GM18505 (cell line): Measurements from ENCODE around the gene PLEK.
"Not testable (repeated sequence)": the region's sequence is repeated elsewhere in the genome, so short reads cannot be mapped to it uniquely, and the experiment has no call there.

Experiments used
- ATAC-seq: cut with Tn5 transposase; IDR thresholded peaks from one replicate; pipeline ENCODE4 v1.9.1; 2021; ENCODE audit not compliant: unreplicated experiment
- POLR2A ChIP-seq: IDR thresholded peaks from 4 replicates; pipeline ENCODE4 v1.6.1; 2011; ENCODE audit warnings: borderline replicate concordance; ENCODE audit not compliant: insufficient read depth, insufficient read length; ENCODE audit errors: extremely low read depth

PLEK gene

DNA sequence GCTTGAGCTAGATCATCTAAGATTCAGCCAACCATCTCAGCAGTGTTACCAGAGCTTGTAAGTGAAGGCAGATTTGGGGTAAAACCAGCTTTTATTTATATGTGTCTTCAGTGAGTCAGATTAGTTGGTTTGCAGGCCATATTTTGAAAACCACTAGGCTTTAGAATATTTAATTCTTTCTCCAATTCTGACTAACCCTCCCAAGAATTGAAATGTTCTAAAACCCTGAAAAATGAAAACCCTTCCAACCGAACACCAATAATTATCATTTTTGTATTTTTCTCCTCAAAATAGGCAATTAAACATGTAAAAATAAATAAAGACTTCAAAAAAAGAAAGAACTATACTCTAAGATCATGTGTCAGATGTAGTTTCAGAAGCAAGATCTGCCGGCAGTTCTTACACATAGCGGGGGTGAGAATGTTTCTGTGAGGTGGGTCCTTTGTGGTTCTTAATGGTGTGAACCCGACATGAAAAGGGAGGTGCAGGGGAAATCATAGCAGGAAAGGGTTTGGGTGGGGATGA, 14.2 kb downstream of the PLEK start:
- TF ChIP-seq POLR2A, result no peak
- no peak for ATAC-seq

DNA sequence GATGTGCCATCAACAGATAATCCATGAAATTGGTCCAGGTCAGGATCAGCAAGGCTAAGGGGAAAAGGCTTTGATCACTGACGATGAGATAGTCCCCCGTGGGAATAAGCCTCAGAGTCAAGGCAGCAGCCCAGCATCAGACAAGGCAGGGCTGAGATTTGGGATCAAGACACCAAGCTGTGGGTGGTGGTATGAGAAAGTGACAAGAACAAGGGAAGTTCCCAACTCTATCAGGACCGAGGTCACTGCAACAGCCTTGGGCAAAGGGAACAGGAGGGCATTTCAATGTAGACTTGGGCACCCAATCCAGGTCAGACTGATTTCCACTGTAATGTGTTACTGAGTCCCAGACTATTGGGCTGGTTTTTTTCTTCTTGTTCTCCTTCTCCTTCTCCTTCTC, 18.7 kb downstream of the PLEK start:
- TF ChIP-seq POLR2A, result peak; percentile 55
- no peak for ATAC-seq

DNA sequence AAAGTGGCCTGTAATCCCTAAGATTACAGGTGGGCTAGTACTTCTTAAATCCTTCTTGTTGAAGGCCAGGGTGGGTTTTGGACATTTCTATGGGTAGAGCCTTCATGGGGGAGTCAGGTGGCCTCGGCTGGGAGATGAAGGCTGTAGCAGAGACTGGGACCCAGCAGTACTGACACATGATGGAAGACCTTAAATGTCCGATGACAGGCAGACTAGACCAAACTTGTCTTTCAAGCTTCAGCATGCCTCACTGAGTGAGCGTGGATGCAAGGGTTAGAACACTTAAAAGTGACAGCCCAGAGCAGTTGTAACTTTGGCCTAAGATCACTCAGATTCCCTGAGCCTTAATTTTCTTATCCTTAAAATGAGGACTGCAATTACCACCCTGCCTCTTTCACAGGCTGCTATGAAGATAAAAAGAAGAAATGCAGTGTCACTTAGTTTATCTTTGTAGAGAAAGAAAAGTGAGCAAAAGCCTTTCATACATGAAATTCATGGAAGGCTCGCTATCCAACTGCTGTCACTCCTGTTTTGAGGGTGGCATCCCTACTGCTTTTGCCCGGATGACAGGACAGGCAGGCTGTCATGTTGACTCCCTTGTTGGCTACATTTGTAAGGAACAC, 19.5 kb downstream of the PLEK start:
- TF ChIP-seq POLR2A, result no peak

DNA sequence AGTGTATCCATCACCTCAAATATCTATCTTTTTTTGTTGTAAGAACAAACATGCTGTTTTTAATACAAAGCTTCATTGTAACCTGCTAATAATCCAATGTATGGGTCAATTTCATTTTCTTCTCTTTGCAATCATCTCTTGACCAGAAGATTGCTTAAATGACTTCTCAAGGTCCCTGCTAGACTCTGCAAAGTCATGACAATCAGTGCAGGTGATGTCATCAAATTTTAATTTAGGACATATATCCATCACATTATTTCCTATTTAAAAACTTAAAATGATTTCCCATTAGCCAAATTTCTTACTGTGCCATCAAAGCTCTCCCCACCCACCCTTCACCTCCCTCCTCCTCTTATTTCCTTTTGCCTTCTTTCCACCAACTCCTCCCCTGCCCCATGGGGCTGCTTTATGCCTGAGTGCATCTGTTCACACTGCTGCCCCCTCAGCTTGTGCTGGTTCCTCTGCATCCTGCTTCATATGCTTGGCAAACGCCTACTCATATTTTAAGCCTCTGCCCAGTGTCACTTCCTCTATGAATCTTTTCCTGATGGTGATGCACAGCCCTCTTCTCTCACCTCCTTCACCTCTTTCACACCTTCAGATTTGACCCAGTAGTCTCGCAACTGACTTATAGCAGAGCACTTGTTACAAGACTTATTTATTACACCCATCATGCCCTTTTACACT, 20.3 kb downstream of the PLEK start:
- ATAC-seq, result peak; percentile 55

More for the DNA sequence above, 19.5 kb downstream of the PLEK start:
- ATAC-seq, result no peak

DNA sequence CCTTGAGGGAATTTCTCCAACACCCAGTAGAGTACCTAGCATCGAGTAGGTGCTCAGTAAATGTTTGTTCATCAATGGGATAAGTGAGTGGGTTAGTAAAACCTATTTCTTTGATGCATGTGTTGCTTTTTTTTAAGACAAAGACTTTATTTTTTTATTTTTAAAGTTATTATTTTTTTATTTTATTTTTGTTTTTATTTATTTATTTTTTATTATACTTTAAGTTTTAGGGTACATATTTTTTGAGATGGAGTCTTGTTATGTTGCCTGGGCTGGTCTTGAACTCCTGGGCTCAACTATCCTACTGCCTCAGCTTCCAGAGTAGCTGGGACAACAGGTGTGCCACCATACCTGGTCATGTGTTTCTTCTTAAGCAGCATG, 20.8 kb downstream of the PLEK start:
- ATAC-seq, result no peak
- no peak for TF ChIP-seq POLR2A

More for the DNA sequence above, 20.3 kb downstream of the PLEK start:
- peak; percentile 44 for TF ChIP-seq POLR2A

DNA sequence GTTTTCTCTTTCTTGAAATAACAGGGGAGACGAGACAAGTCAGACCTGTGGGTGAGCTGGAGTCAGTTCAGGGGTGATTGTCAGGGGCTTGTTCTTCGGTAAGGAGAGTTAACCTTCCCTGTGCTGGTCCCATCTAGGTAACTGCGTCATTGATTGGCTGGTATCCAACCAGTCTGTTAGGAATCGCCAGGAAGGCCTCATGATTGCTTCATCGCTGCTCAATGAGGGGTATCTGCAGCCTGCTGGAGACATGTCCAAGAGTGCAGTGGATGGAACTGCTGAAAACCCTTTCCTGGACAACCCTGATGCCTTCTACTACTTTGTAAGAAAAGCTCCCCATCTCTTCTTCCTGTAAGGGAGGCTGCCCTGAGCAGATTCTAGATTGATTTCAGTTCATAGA, 21.3 kb downstream of the PLEK start:
- peak; percentile 14 for TF ChIP-seq POLR2A
- no peak for ATAC-seq

DNA sequence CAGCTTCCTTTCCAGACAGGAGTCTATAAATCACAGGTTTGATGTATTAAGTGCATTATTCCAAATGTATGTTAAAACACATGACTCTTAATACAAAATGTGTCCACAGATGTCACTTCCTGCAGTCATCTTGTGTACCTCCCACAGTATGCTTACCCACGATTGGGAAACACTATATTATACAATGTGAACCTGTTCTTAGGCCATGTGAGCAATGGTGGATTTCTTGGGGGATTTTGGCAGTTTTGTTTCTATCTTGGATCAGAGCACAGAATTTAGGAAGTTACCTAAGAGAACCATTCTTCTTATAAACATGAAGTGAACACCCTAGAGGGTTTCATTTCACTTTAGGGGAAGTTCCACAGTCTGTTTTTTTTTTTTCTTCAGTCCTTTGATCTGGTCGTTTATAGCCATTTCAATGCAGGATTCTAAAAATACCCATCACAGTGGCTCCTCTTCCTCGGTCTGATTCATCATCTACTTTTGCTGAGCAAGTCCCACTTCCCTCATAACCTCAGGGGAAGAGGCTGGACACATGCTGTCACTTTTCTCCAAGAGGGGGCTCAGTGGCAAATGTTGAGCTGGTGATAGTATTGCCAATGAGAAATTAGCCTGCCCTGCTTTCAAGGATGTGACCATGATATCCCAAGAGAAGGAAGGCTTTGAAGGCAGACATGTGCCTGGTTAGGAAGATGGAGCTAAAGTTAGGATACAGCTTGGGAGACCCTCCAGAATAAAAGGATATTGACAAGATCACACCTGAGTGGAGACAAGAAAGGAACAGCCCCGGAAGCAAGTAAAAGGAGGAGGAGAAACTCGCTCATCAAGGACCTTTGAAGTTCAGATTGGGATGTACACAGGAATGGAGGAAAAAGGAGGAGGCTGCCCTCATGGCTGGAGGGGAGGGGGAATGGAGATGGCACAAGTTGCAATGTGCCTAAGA, 22.6 kb downstream of the PLEK start:
- peak; percentile 40 for ATAC-seq
- TF ChIP-seq POLR2A, result no peak

DNA sequence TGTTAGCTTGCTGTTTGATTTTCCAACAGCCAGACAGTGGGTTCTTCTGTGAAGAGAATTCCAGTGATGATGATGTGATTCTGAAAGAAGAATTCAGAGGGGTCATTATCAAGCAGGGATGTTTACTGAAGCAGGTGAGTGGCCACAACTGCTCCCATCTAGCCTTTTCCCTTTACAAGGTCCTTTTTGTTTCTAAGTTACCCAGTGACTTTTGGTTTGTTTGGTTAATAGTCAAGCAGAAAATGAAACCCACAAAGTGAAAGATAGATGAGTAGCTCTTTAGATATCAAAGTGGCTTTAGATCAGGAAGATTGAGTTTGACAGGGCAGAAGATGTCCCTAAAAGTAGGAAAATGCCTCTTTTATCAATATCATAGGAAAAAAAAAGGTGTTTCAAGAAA, 23.3 kb downstream of the PLEK start:
- ATAC-seq, result no peak
- TF ChIP-seq POLR2A, result no peak

DNA sequence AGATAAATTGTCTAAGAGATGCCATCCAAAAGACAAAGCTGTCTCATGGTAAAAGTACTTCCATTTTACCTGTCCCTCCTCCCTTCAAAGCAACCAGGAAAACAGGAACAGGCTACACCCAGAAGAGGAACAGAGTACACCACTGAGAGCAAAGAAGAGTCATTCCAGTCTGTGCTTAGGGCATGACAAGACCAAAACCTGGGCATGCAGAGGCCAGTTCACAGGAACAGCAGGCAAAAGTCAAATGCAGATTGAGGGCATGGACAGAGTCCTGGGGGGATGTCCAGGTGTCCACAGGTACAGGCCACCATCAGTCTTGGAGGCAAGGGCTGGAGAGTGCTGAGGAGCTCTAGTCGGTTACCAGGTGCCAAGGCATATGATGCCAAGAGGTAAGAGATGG, 23.7 kb downstream of the PLEK start:
- ATAC-seq, result no peak
- peak; percentile 41 for TF ChIP-seq POLR2A

DNA sequence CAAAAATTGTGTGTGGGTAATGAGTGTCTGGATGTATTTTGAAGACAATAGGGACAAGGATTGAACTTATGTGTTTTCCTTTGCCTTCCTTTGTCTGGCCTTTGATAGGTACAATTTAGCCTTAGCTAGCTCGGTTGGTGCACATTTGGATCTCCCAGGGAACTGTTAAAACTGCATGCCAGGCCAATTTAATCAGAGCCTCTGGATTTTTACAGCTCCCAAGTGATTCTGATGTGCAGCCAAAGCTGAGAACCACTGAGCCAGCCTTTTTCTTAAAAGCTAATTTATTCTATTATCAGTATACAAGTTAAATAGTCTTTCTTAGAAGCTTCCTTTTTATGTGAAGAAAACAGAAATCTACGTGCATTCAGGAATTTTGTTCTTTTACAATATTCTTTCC, 25.0 kb downstream of the PLEK start:
- ATAC-seq, result no peak
- TF ChIP-seq POLR2A, result no peak

DNA sequence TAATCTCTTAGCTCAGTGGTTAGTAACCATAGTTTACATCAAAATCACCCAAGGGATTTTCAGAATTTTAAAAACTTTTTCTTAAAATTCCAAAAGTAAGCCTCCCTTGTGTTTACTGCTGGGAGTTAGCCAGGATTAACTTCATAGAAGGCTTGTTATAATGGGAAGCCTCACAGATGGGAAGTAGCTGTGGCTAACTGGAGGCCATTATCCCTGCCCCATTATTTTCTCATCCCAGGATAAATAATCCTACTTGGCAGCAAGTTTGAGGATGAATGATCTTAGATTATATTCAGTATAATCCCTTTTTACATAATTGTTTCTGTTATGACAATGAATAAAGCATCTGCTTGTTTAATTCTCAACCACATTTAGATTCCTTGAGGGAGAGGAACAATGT, 25.5 kb downstream of the PLEK start:
- TF ChIP-seq POLR2A, result no peak
- ATAC-seq, result no peak

DNA sequence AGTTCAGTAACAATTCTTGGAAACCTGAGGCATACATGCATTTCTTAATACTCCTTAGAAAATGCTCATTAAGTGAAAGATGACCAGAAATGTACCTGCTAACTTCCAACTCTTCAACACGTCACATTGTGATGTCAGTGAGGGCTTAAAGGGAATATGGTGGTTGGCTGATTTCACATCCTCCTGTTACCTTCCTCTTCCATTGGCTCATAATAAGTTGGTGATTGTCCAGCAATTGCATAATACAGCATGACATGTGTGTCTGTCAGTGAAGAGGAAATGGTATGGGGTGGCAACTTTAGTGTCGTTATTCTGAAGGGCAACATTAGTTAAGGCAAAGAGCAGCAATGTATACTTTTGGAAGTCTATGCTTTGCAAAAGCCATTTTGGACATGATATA, 26.0 kb downstream of the PLEK start:
- no peak for TF ChIP-seq POLR2A
- no peak for ATAC-seq

DNA sequence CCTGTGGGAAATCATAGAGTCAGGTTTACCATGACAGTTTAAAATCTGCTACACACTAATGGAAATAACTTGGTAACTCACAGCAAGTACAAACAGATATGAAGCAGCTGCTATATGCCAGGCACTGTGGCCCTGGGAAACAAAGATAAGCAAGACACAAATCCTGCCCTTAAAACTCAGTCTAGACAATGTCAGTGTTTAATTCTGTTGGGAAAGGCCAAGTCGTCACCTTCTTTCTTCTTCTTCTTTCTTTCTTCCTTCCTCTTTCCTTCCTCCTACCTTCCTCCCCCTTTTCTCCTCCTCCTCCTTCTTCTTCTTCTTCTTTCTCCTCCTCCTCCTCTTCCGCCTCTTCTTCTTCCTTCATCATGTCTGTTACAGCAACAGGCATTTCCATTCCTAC, 26.8 kb downstream of the PLEK start:
- TF ChIP-seq POLR2A, result no peak
- ATAC-seq, result no peak

DNA sequence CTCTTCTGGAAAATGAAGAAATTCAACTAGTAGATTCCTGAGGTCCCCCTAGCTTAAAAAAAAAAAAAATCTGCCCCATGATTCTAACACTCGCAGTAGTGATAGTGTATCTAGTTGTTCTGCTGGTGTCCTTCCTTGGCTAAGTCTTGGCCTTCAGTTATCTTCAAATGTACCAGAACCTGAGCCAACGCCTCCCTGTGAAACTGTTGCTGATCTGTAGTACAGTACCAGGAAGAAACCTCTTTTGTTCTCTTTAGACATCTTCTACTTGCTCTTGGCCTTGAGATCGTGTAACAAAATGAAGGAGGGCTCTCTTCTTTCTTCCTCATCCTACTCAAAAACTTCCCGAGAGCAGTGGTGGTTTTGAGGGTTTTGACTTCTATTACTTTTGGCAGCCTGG, 31.0 kb downstream of the PLEK start:
- no peak for ATAC-seq
- TF ChIP-seq POLR2A, result no peak

DNA sequence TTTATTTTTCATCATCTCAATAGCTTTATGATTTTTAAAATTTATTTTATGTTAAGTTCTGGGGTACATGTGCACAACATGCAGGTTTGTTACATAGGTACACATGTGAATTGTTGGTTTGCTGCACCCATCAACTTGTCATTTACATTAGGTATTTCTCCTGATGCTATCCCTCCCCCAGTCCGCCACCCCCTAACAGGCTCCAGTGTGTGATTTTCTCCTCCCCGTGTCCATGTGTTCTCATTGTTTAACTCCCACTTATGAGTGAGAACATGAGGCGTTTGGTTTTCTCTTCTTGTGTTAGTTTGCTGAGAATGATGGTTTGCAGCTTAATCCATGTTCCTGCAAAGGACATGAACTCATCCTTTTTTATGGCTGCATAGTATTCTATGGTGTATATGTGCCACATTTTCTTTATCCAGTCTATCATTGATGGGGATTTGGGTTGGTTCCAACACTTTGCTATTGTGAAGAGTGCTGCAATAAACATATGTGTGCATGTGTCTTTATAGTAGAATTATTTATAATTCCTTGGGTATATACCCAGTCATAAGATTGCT, 32.7 kb downstream of the PLEK start:
- ATAC-seq, result not testable (repeated sequence)
